HEK293 (cell line): ENCODE results near the gene FAM171A2.

ENCODE experiments used
- CTCF ChIA-PET: fragments of 350-600 bp; formaldehyde crosslinking; extraction: SDS; loops from one replicate; lab custom pipeline; 2021; ENCODE audit warnings: antibody characterized with exemption; lab: Yijun Ruan, JAX
- POLR2A ChIA-PET: fragments of 300-600 bp; formaldehyde crosslinking; extraction: SDS; loops from one replicate; lab custom pipeline; 2020; ENCODE audit warnings: antibody characterized with exemption, inconsistent platforms; lab: Yijun Ruan, JAX
- H3K27ac ChIP-seq: fragments of 200-500 bp; sonication (Bioruptor generic); 2 replicates; pipeline ENCODE4 v1.5.1; 2014; ENCODE audit warnings: low read depth, low read length, control low read depth, inconsistent platforms; ENCODE audit errors: extremely low read depth
- H3K36me3 ChIP-seq, 2 experiments: fragments of 200-500 bp in 1 of 2; sonication (Bioruptor generic) in 1 of 2; 1 replicate in 1 of 2; 2 replicates in 1 of 2; pipeline ENCODE4 v1.5.1; 2014 to 2017; ENCODE audit warnings: inconsistent platforms in 2 of 2, low read length in 2 of 2; ENCODE audit not compliant: control insufficient read depth in 2 of 2, insufficient read depth in 1 of 2
- H3K4me1 ChIP-seq: fragments of 200-500 bp; sonication (Bioruptor generic); 2 replicates; pipeline ENCODE4 v1.5.1; 2014; ENCODE audit warnings: mild to moderate bottlenecking, low read length, inconsistent platforms; ENCODE audit not compliant: control insufficient read depth, insufficient read depth
- H3K4me3 ChIP-seq: 2 replicates; pipeline ENCODE4 v1.5.1; 2011; ENCODE audit warnings: low read depth, mild to moderate bottlenecking, control low read depth, low read length, moderate library complexity
- H3K9me3 ChIP-seq: fragments of 200-500 bp; sonication (Bioruptor generic); 2 replicates; pipeline ENCODE4 v1.5.1; 2014; ENCODE audit warnings: low read depth, low read length, inconsistent platforms; ENCODE audit not compliant: control insufficient read depth, insufficient read depth
- TRIM28 ChIP-seq: IDR thresholded peaks from 2 replicates; pipeline ENCODE4 v1.6.1; 2011; ENCODE audit warnings: low read length, control low read depth, borderline replicate concordance
- YY1 ChIP-seq: fragments of 450-650 bp; formaldehyde crosslinking; IDR thresholded peaks from 2 replicates; pipeline ENCODE4 v1.5.1; 2018; ENCODE audit warnings: missing biosample characterization, missing genetic modification characterization
- ZBTB1 ChIP-seq: fragments of 450-650 bp; formaldehyde crosslinking; IDR thresholded peaks from 2 replicates; pipeline ENCODE4 v1.5.1; 2016; ENCODE audit warnings: missing biosample characterization, missing genetic modification characterization
- ZNF394 ChIP-seq: fragments of 450-650 bp; formaldehyde crosslinking; IDR thresholded peaks from 2 replicates; pipeline ENCODE4 v1.5.1; 2016; ENCODE audit warnings: missing biosample characterization, missing genetic modification characterization, mild to moderate bottlenecking, moderate library complexity, borderline replicate concordance
- ZNF529 ChIP-seq: fragments of 450-650 bp; formaldehyde crosslinking; IDR thresholded peaks from 2 replicates; pipeline ENCODE4 v1.5.1; 2017; ENCODE audit warnings: missing genetic modification characterization, missing biosample characterization; ENCODE audit not compliant: insufficient replicate concordance
- ZNF701 ChIP-seq: fragments of 450-650 bp; formaldehyde crosslinking; IDR thresholded peaks from 2 replicates; pipeline ENCODE4 v1.5.1; 2016; ENCODE audit warnings: missing biosample characterization, missing genetic modification characterization
- ZNF777 ChIP-seq: fragments of 450-650 bp; formaldehyde crosslinking; IDR thresholded peaks from 2 replicates; pipeline ENCODE4 v1.5.1; 2017; ENCODE audit warnings: missing biosample characterization, missing genetic modification characterization, borderline replicate concordance
- ZNF843 ChIP-seq: fragments of 450-650 bp; formaldehyde crosslinking; IDR thresholded peaks from 2 replicates; pipeline ENCODE4 v1.5.1; 2016; ENCODE audit warnings: missing biosample characterization, missing genetic modification characterization
- ZSCAN23 ChIP-seq: fragments of 450-650 bp; formaldehyde crosslinking; IDR thresholded peaks from 2 replicates; pipeline ENCODE4 v1.5.1; 2016; ENCODE audit warnings: missing biosample characterization, missing genetic modification characterization
- TF ChIP-seq, protein P1 (sequence below): fragments of 450-650 bp; formaldehyde crosslinking; IDR thresholded peaks from 2 replicates; pipeline ENCODE4 v1.5.1; 2016; ENCODE audit warnings: missing biosample characterization, missing genetic modification characterization, borderline replicate concordance
- TF ChIP-seq, protein P2 (sequence below): fragments of 450-650 bp; formaldehyde crosslinking; IDR thresholded peaks from 2 replicates; pipeline ENCODE4 v1.5.1; 2017; ENCODE audit warnings: missing biosample characterization, missing genetic modification characterization
- TF ChIP-seq, protein P3 (sequence below): fragments of 450-650 bp; formaldehyde crosslinking; IDR thresholded peaks from 2 replicates; pipeline ENCODE4 v1.5.1; 2016; ENCODE audit warnings: missing biosample characterization, missing genetic modification characterization
- TF ChIP-seq, protein P4 (sequence below): fragments of 450-650 bp; formaldehyde crosslinking; IDR thresholded peaks from 2 replicates; pipeline ENCODE4 v1.5.1; 2017; ENCODE audit warnings: missing biosample characterization, mild to moderate bottlenecking, missing genetic modification characterization, moderate library complexity
- TF ChIP-seq, protein P5 (sequence below): fragments of 450-650 bp; formaldehyde crosslinking; conservative IDR thresholded peaks from 2 replicates; pipeline ENCODE4 v1.5.1; 2016; ENCODE audit warnings: low read depth, missing biosample characterization, missing genetic modification characterization

Gene FAM171A2

DNA sequence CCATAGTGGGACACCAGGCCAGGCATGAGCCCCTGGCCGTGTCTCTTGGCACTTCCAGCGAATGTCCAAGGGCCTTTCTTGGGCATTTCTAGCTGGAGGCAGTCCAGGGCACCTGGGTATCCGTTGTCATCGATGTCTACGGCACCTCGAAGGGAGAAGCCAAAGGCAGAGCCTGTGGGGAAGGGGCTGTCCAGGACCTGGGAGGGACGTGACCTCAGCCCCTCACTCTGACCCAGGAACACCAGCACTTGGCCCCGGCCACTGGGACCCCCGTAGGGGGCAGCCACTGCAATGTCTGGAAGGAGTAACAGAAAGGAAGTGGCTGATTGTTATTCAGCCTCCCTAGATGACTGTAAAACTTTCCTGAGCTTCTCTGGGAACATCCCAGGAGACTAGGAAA is 17.1 kb upstream of the FAM171A2 start (continued):
- TF ChIP-seq, protein P1, sequence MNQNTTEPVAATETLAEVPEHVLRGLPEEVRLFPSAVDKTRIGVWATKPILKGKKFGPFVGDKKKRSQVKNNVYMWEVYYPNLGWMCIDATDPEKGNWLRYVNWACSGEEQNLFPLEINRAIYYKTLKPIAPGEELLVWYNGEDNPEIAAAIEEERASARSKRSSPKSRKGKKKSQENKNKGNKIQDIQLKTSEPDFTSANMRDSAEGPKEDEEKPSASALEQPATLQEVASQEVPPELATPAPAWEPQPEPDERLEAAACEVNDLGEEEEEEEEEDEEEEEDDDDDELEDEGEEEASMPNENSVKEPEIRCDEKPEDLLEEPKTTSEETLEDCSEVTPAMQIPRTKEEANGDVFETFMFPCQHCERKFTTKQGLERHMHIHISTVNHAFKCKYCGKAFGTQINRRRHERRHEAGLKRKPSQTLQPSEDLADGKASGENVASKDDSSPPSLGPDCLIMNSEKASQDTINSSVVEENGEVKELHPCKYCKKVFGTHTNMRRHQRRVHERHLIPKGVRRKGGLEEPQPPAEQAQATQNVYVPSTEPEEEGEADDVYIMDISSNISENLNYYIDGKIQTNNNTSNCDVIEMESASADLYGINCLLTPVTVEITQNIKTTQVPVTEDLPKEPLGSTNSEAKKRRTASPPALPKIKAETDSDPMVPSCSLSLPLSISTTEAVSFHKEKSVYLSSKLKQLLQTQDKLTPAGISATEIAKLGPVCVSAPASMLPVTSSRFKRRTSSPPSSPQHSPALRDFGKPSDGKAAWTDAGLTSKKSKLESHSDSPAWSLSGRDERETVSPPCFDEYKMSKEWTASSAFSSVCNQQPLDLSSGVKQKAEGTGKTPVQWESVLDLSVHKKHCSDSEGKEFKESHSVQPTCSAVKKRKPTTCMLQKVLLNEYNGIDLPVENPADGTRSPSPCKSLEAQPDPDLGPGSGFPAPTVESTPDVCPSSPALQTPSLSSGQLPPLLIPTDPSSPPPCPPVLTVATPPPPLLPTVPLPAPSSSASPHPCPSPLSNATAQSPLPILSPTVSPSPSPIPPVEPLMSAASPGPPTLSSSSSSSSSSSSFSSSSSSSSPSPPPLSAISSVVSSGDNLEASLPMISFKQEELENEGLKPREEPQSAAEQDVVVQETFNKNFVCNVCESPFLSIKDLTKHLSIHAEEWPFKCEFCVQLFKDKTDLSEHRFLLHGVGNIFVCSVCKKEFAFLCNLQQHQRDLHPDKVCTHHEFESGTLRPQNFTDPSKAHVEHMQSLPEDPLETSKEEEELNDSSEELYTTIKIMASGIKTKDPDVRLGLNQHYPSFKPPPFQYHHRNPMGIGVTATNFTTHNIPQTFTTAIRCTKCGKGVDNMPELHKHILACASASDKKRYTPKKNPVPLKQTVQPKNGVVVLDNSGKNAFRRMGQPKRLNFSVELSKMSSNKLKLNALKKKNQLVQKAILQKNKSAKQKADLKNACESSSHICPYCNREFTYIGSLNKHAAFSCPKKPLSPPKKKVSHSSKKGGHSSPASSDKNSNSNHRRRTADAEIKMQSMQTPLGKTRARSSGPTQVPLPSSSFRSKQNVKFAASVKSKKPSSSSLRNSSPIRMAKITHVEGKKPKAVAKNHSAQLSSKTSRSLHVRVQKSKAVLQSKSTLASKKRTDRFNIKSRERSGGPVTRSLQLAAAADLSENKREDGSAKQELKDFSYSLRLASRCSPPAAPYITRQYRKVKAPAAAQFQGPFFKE (tag by site-specific recombination), result no peak
- TF ChIP-seq YY1 (tag by site-specific recombination), result no peak
- no peak for TF ChIP-seq ZBTB1 (tag by site-specific recombination)
- TF ChIP-seq, protein P2, sequence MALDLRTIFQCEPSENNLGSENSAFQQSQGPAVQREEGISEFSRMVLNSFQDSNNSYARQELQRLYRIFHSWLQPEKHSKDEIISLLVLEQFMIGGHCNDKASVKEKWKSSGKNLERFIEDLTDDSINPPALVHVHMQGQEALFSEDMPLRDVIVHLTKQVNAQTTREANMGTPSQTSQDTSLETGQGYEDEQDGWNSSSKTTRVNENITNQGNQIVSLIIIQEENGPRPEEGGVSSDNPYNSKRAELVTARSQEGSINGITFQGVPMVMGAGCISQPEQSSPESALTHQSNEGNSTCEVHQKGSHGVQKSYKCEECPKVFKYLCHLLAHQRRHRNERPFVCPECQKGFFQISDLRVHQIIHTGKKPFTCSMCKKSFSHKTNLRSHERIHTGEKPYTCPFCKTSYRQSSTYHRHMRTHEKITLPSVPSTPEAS (tag by site-specific recombination), result no peak
- TF ChIP-seq ZNF777 (tag by site-specific recombination), result no peak
- TF ChIP-seq, protein P3, sequence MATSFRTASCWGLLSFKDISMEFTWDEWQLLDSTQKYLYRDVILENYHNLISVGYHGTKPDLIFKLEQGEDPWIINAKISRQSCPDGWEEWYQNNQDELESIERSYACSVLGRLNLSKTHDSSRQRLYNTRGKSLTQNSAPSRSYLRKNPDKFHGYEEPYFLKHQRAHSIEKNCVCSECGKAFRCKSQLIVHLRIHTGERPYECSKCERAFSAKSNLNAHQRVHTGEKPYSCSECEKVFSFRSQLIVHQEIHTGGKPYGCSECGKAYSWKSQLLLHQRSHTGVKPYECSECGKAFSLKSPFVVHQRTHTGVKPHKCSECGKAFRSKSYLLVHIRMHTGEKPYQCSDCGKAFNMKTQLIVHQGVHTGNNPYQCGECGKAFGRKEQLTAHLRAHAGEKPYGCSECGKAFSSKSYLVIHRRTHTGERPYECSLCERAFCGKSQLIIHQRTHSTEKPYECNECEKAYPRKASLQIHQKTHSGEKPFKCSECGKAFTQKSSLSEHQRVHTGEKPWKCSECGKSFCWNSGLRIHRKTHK (tag by site-specific recombination), result no peak
- no peak for TF ChIP-seq ZNF843 (tag by site-specific recombination)
- TF ChIP-seq, all 188 proteins: peak for 0

DNA sequence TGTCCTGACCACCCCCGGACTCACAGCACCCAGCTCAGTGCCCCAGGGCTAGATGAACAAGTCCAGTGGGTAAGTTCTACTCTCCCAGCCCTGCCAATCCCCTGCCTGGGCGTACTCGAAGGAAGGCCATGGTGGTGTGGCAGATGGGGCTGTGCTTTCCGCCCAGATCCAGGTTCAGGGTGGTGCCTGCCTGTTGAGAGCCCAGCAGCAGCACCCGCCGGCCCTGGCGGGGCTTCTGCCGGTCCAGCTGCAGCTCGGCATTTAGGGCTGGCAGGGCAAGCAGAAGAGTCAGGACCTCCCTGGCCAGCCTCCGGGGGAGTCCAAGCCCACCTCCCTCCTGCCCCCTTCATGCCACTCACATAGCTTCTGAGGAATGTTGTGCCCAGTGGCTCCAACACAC is 16.2 kb upstream of the FAM171A2 start:
- TF ChIP-seq ZNF701 (tag by site-specific recombination) (no peak), ZSCAN23 (tag by site-specific recombination) (no peak), ZNF394 (no peak), ZNF529 (tag by site-specific recombination) (no peak), TRIM28 (no peak)
- TF ChIP-seq, protein P4, sequence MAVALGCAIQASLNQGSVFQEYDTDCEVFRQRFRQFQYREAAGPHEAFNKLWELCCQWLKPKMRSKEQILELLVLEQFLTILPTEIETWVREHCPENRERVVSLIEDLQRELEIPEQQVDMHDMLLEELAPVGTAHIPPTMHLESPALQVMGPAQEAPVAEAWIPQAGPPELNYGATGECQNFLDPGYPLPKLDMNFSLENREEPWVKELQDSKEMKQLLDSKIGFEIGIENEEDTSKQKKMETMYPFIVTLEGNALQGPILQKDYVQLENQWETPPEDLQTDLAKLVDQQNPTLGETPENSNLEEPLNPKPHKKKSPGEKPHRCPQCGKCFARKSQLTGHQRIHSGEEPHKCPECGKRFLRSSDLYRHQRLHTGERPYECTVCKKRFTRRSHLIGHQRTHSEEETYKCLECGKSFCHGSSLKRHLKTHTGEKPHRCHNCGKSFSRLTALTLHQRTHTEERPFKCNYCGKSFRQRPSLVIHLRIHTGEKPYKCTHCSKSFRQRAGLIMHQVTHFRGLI (tag by site-specific recombination), result peak; percentile 82
- TF ChIP-seq, protein P5, sequence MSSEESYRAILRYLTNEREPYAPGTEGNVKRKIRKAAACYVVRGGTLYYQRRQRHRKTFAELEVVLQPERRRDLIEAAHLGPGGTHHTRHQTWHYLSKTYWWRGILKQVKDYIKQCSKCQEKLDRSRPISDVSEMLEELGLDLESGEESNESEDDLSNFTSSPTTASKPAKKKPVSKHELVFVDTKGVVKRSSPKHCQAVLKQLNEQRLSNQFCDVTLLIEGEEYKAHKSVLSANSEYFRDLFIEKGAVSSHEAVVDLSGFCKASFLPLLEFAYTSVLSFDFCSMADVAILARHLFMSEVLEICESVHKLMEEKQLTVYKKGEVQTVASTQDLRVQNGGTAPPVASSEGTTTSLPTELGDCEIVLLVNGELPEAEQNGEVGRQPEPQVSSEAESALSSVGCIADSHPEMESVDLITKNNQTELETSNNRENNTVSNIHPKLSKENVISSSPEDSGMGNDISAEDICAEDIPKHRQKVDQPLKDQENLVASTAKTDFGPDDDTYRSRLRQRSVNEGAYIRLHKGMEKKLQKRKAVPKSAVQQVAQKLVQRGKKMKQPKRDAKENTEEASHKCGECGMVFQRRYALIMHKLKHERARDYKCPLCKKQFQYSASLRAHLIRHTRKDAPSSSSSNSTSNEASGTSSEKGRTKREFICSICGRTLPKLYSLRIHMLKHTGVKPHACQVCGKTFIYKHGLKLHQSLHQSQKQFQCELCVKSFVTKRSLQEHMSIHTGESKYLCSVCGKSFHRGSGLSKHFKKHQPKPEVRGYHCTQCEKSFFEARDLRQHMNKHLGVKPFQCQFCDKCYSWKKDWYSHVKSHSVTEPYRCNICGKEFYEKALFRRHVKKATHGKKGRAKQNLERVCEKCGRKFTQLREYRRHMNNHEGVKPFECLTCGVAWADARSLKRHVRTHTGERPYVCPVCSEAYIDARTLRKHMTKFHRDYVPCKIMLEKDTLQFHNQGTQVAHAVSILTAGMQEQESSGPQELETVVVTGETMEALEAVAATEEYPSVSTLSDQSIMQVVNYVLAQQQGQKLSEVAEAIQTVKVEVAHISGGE, result no peak
- TF ChIP-seq, all 188 proteins: peak for 1
- CTCF ChIA-PET, result interaction anchor here (1.1 kb wide), 1 partner anchor 8 kb away, joined by 4 read pairs; no protein-coding TSS in a partner anchor
- POLR2A ChIA-PET, result interaction anchor here (1.2 kb wide), 1 partner anchor 9 kb away, joined by 4 read pairs; no protein-coding TSS in a partner anchor
- no peaks in the 10 kb centered on the region for H3K9me3 ChIP-seq
- H3K36me3 ChIP-seq, result no peaks in the 10 kb centered on the region
- no peak overlapping the region for H3K27ac ChIP-seq
- H3K4me3 ChIP-seq, result no peak overlapping the region
- no peaks in the 10 kb centered on the region; the same call in 1 of the 2 replicates for H3K4me1 ChIP-seq
